ENCODE results near the gene NPAT. TPM values are rescaled to one million over a fixed set of nuclear protein-coding genes. Genes with fewer than 3 reads are reported as not detected.

Gene NPAT
- total RNA-seq, 1 donor: 19.0 TPM

DNA sequence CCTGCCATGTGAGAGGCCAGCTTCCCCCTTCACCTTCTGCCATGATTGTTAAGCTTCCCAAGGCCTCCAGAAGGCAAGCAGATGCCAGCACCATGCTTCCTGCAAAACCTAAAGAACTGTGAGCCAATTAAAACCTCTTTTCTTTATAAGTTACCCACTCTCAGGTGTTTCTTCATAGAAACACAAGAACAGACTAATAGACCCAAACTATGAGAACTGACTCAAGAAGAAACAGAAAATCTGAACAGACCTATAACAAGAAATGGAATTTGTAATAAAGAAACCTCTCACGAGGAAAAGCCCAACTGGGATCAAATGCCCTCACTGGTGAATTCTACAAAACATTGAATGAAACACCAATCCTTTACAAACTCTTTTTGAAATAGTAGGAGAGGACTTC lies 12.0 kb downstream of the NPAT start:
- TF ChIP-seq, protein P1, sequence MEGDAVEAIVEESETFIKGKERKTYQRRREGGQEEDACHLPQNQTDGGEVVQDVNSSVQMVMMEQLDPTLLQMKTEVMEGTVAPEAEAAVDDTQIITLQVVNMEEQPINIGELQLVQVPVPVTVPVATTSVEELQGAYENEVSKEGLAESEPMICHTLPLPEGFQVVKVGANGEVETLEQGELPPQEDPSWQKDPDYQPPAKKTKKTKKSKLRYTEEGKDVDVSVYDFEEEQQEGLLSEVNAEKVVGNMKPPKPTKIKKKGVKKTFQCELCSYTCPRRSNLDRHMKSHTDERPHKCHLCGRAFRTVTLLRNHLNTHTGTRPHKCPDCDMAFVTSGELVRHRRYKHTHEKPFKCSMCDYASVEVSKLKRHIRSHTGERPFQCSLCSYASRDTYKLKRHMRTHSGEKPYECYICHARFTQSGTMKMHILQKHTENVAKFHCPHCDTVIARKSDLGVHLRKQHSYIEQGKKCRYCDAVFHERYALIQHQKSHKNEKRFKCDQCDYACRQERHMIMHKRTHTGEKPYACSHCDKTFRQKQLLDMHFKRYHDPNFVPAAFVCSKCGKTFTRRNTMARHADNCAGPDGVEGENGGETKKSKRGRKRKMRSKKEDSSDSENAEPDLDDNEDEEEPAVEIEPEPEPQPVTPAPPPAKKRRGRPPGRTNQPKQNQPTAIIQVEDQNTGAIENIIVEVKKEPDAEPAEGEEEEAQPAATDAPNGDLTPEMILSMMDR (IDR thresholded peaks at IDR 0.05; ENCODE audit: insufficient read depth, low read depth, low read length): no peak
- no peak for DNase-seq (ENCODE audit: low read depth)

GRCh38 chr11:108207683-108208060 lies 14.8 kb downstream of the NPAT start:
- TF ChIP-seq, protein P1 (IDR thresholded peaks at IDR 0.05; ENCODE audit: insufficient read depth, low read depth, low read length): no peak
- H3K4me3 ChIP-seq (ENCODE audit: low read depth, low read length): no peak overlapping the region
- DNase-seq (ENCODE audit: low read depth): no peak

More for the DNA sequence above, 12.0 kb downstream of the NPAT start:
- H3K4me3 ChIP-seq (ENCODE audit: low read depth, low read length): no peak overlapping the region

- no peak for DNase-seq (ENCODE audit: low read depth)
- TF ChIP-seq, protein P1 (IDR thresholded peaks at IDR 0.05; ENCODE audit: insufficient read depth, low read depth, low read length): no peak
Observed at GRCh38 chr11:108206969-108207682, 15.3 kb downstream of the NPAT start.

GRCh38 chr11:108206171-108206570 lies 16.3 kb downstream of the NPAT start:
- DNase-seq (ENCODE audit: low read depth): no peak
- no peak overlapping the region for H3K4me3 ChIP-seq (ENCODE audit: low read depth, low read length)
- TF ChIP-seq, protein P1 (IDR thresholded peaks at IDR 0.05; ENCODE audit: insufficient read depth, low read depth, low read length): no peak

More at GRCh38 chr11:108206969-108207682, 15.3 kb downstream of the NPAT start:
- H3K4me3 ChIP-seq (ENCODE audit: low read depth, low read length): no peak overlapping the region

- no peak for DNase-seq (ENCODE audit: low read depth)
- TF ChIP-seq, protein P1 (IDR thresholded peaks at IDR 0.05; ENCODE audit: insufficient read depth, low read depth, low read length): no peak
- H3K4me3 ChIP-seq (ENCODE audit: low read depth, low read length): no peak overlapping the region
Observed at GRCh38 chr11:108204929-108205499, 17.4 kb downstream of the NPAT start.

- TF ChIP-seq, protein P1 (IDR thresholded peaks at IDR 0.05; ENCODE audit: insufficient read depth, low read depth, low read length): no peak
- H3K4me3 ChIP-seq (ENCODE audit: low read depth, low read length): no peak overlapping the region
- DNase-seq (ENCODE audit: low read depth): no peak
Observed at GRCh38 chr11:108204376-108204775, 18.1 kb downstream of the NPAT start.
